Left renal cortex interstitium (tissue), 4 donors: Measurements from ENCODE around the gene KRTAP2-3. TPM values are rescaled to one million over a fixed set of nuclear protein-coding genes. Genes with fewer than 3 reads are reported as not detected.
A peak's percentile ranks its signal among the peaks of the same experiment; 100 is the strongest.
"Not testable (repeated sequence)": the region's sequence is repeated elsewhere in the genome, so short reads cannot be mapped to it uniquely, and the experiment has no call there.

Experiments
- DNase-seq, 4 donors: peaks; one replicate each; pipeline ENCODE4 v3.0.0-alpha.2; 2013; ENCODE audit warnings: low read depth in 4 of 4, low spot score in 2 of 4, missing footprints in 1 of 4
- polyA plus RNA-seq, 4 donors: library from polyadenylated mRNA; unstranded; fragments of 120-200 nt; gene quantifications; one replicate each; pipeline ENCODE4 v1.2.1, GENCODE V29; 2013; ENCODE audit not compliant: insufficient read length in 4 of 4

KRTAP2-3 gene
- polyA plus RNA-seq, 4 donors: not detected

- DNase-seq: no peak
These were observed 9.1 kb upstream of the KRTAP2-3 start for GRCh38 chr17:41069031-41069430.

- DNase-seq: no peak
These were observed 7.4 kb upstream of the KRTAP2-3 start for GRCh38 chr17:41067281-41067680.

- DNase-seq: no peak
These were observed 6.1 kb upstream of the KRTAP2-3 start, which contains the start of gene KRTAP2-4 for GRCh38 chr17:41065829-41066624. TSS of gene KRTAP2-4 (minus strand) at chr17:41065879. CDS start at chr17:41065845, 34 bp downstream.

GRCh38 chr17:41065016-41065689 lies 5.2 kb upstream of the KRTAP2-3 start:
- not testable (repeated sequence) for DNase-seq

GRCh38 chr17:41064301-41064700 lies 4.4 kb upstream of the KRTAP2-3 start:
- no peak for DNase-seq

- no peak for DNase-seq
These were observed 3.5 kb upstream of the KRTAP2-3 start for GRCh38 chr17:41063449-41063848.

GRCh38 chr17:41061964-41062363 lies 2.0 kb upstream of the KRTAP2-3 start:
- DNase-seq: no peak

- not testable (repeated sequence) for DNase-seq
These were observed 450 bp downstream of the KRTAP2-3 start for GRCh38 chr17:41059276-41060051.

- no peak for DNase-seq
These were observed 1.2 kb downstream of the KRTAP2-3 start for GRCh38 chr17:41058741-41059140.

- DNase-seq: no peak
These were observed 2.4 kb downstream of the KRTAP2-3 start for GRCh38 chr17:41057547-41057946.

GRCh38 chr17:41055130-41055529 lies 4.8 kb downstream of the KRTAP2-3 start, which contains the start of gene KRTAP2-2:
TSS of gene KRTAP2-2 (minus strand) at chr17:41055230. CDS start at chr17:41055211, 19 bp downstream.
- DNase-seq: not testable (repeated sequence)

- DNase-seq: not testable (repeated sequence)
These were observed 5.4 kb downstream of the KRTAP2-3 start for GRCh38 chr17:41054556-41054955.

- DNase-seq: peak in 2 of 4 donors; percentile 6 to 19
These were observed 5.9 kb downstream of the KRTAP2-3 start for GRCh38 chr17:41054025-41054424.

- no peak for DNase-seq
These were observed 7.3 kb downstream of the KRTAP2-3 start for GRCh38 chr17:41052566-41052965.

GRCh38 chr17:41049110-41049509 lies 10.8 kb downstream of the KRTAP2-3 start:
- DNase-seq: no peak

GRCh38 chr17:41048441-41048840 lies 11.5 kb downstream of the KRTAP2-3 start:
- DNase-seq: no peak

GRCh38 chr17:41046735-41047465 lies 13.0 kb downstream of the KRTAP2-3 start, which contains the start of gene KRTAP2-1:
TSS of gene KRTAP2-1 (minus strand) at chr17:41047316. CDS start at chr17:41047267, 49 bp downstream.
- DNase-seq: not testable (repeated sequence)

GRCh38 chr17:41042953-41043352 lies 17.0 kb downstream of the KRTAP2-3 start:
- DNase-seq: no peak

- not testable (repeated sequence) for DNase-seq
These were observed 18.9 kb downstream of the KRTAP2-3 start, which contains the start of gene KRTAP1-1 for GRCh38 chr17:41040783-41041571. TSS of gene KRTAP1-1 (minus strand) at chr17:41041450. CDS start at chr17:41041397, 53 bp downstream.
